OCI-LY3 (cell line): Measurements from ENCODE around the gene ITGBL1.

ENCODE experiments used
- CTCF ChIP-seq: fragments of 200-600, 300-600 bp; sonication (generic); IDR thresholded peaks from 2 replicates; pipeline ENCODE4 v1.5.1; 2014; ENCODE audit warnings: antibody characterized with exemption, low read length, low read depth
- EZH2phosphoT487 ChIP-seq: fragments of 200-600 bp; shearing (Covaris generic); IDR thresholded peaks from 2 replicates; pipeline ENCODE4 v1.6.1; 2018; ENCODE audit warnings: antibody characterized with exemption, mixed run types, low read depth

- TF ChIP-seq CTCF (no peak), EZH2phosphoT487 (no peak)
These were observed 68.9 kb downstream of the ITGBL1 start for GRCh38 chr13:101521371-101521770.
